Erythroblast (primary cell): ENCODE results near the gene MYCBP2.
A peak's percentile ranks its signal among the peaks of the same experiment; 100 is the strongest.

Source experiments
- DNase-seq, 2 experiments: peaks; one replicate each; lab custom pipeline; 2025; lab: John Stamatoyannopoulos, UW
- GATA1 ChIP-seq: IDR thresholded peaks from 2 replicates; pipeline ENCODE4 v1.6.1; 2011; ENCODE audit warnings: low read depth, mild to moderate bottlenecking, control low read depth, low read length, moderate library complexity
- POLR2A ChIP-seq: IDR thresholded peaks from 2 replicates; pipeline ENCODE4 v1.6.1; 2011; ENCODE audit warnings: mild to moderate bottlenecking, low read length

Gene MYCBP2

DNA sequence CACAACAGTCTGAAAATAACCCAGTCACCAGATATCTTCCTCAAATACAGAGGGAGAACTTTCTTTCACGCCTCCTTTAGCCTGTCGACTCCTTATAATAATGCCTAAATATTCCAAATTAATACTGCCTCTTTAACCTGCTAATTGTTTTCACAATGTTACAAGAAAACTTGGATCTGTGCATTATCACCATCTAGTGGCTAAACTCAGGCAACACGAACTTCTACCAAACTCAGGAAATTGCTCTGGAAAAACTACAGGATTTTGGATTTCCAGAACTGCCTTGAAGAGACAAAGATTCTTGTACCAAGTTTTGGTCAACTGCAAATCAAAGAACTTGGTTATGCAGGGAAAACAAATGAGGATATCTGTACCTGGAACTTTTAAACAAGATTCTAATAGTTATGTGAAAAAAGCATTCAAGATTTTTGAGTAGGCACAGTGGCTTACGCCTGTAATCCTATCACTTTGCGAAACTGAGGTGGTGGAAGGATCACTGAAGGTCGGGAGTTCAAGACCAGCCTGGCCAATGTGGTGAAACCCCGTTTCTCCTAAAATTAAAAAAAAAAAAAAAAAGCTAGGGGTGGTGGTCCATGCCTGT, 324.2 kb downstream of the MYCBP2 start:
- no peak for TF ChIP-seq POLR2A
- TF ChIP-seq GATA1: no peak
- DNase-seq: peak; percentile 21 to 42

DNA sequence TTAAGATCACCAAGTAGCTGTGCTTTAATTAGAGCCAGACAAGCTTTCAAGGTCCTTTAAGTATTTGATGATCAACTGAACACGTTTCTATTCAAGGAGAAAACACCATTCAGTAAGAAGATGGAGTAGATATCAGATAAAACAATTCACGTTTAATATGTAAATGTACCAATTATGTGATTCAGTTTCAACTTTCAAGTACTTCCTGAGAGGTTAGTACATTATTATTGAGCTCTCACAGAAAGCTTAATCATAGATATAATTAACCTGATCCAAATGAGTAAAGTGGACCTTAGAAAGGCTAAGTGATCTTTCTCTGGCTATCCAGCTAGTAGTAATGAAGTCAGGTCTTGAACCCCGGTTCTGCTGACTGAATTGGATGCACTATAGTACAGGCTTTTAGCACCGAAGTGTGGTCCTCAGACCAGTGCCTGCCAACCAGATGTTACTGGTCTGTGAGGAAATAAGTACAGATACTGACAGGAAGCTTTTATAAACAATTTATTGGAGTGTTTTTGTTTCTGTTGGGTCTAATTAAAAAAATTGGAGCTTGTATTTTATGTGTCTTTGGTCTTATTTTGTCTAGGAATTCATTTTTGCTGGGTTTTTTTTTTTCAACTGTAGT, 324.8 kb downstream of the MYCBP2 start:
- TF ChIP-seq POLR2A (no peak), GATA1 (no peak)
- DNase-seq: no peak

- no peak for DNase-seq
- no peak for TF ChIP-seq POLR2A
- no peak for TF ChIP-seq GATA1
These were observed 325.4 kb downstream of the MYCBP2 start for GRCh38 chr13:77001540-77001939.

- DNase-seq: no peak
These were observed 326.4 kb downstream of the MYCBP2 start for GRCh38 chr13:77000475-77000874.

More at GRCh38 chr13:77000475-77000874, 326.4 kb downstream of the MYCBP2 start:
- no peak for TF ChIP-seq GATA1
- TF ChIP-seq POLR2A: no peak
